ENCODE results near the gene PCBP3. TPM values are rescaled to one million over a fixed set of nuclear protein-coding genes. Genes with fewer than 3 reads are reported as not detected.
A peak's percentile ranks its signal among the peaks of the same experiment; 100 is the strongest.

PCBP3 gene
- total RNA-seq, 1 experiment from 2014 or later = 10.9 TPM

- Histone ChIP-seq H3T11ph (ENCODE audit: low read length) (no peak overlapping the region), H3K14ac (ENCODE audit: insufficient read depth, low read length) (no peak overlapping the region), H3K9me3 (ENCODE audit: control insufficient read depth, low read depth, low read length) (no peaks in the 10 kb centered on the region), H3K4me1 (ENCODE audit: insufficient read depth, low read length) (no peaks in the 10 kb centered on the region), H3K18ac (ENCODE audit: insufficient read length, low read depth, low read length) (no peak overlapping the region), H3K9ac (ENCODE audit: extremely low read depth, insufficient read length, low read length) (no peak overlapping the region), H3K4me2 (ENCODE audit: insufficient read depth, insufficient read length, low read length) (no peak overlapping the region), H2BK12ac (ENCODE audit: insufficient read length, low read depth, low read length) (no peak overlapping the region), H2AFZ (ENCODE audit: low read length) (no peak overlapping the region), H4K8ac (replicated peaks; ENCODE audit: insufficient read length, low read depth, low read length) (no peak overlapping the region), H2BK120ac (ENCODE audit: low read depth, low read length, poor library complexity, severe bottlenecking) (no peak overlapping the region), H2BK5ac (ENCODE audit: insufficient read length, low read length) (no peak overlapping the region), H4K5ac (ENCODE audit: insufficient read length, low read depth, low read length) (no peak overlapping the region), H3K27me3 (ENCODE audit: insufficient read depth, low read length) (no peaks in the 10 kb centered on the region), H3K23ac (ENCODE audit: insufficient read length, low read depth, low read length) (no peak overlapping the region), H2BK15ac (ENCODE audit: low read depth, low read length) (no peak overlapping the region), H3K27ac (ENCODE audit: insufficient read length, low read depth, low read length) (no peak overlapping the region), H2AK5ac (ENCODE audit: insufficient read length, low read length) (no peak overlapping the region), H3K79me1 (ENCODE audit: insufficient read depth, low read depth, low read length, poor library complexity, severe bottlenecking) (no peaks in the 10 kb centered on the region), H4K20me1 (ENCODE audit: control insufficient read depth, insufficient read depth, insufficient read length) (no peaks in the 10 kb centered on the region), H3K23me2 (ENCODE audit: insufficient read length, low read depth, low read length, poor library complexity, severe bottlenecking) (no peaks in the 10 kb centered on the region), H2BK20ac (ENCODE audit: low read depth, low read length, poor library complexity, severe bottlenecking) (no peak overlapping the region), H3K56ac (ENCODE audit: insufficient read length, low read depth, low read length) (no peak overlapping the region), H3K4ac (ENCODE audit: low read depth, low read length) (no peak overlapping the region), H3K79me2 (ENCODE audit: insufficient read depth, low read length) (peaks cover 2% of the 10 kb centered on the region; the same call in 1 of the 2 replicates), H4K91ac (ENCODE audit: insufficient read length, low read depth, low read length) (no peak overlapping the region)
- TF ChIP-seq, protein P1, sequence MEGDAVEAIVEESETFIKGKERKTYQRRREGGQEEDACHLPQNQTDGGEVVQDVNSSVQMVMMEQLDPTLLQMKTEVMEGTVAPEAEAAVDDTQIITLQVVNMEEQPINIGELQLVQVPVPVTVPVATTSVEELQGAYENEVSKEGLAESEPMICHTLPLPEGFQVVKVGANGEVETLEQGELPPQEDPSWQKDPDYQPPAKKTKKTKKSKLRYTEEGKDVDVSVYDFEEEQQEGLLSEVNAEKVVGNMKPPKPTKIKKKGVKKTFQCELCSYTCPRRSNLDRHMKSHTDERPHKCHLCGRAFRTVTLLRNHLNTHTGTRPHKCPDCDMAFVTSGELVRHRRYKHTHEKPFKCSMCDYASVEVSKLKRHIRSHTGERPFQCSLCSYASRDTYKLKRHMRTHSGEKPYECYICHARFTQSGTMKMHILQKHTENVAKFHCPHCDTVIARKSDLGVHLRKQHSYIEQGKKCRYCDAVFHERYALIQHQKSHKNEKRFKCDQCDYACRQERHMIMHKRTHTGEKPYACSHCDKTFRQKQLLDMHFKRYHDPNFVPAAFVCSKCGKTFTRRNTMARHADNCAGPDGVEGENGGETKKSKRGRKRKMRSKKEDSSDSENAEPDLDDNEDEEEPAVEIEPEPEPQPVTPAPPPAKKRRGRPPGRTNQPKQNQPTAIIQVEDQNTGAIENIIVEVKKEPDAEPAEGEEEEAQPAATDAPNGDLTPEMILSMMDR (conservative IDR thresholded peaks at IDR 0.05) = no peak
- Mint-ChIP-seq H3K36me3 (ENCODE audit: insufficient read depth in 1 of 3, low read depth in 3 of 3) (no peaks in the 10 kb centered on the region), H3K4me1 (peaks cover 12 to 14% of the 10 kb centered on the region in 2 experiments), H3K27ac (no peak overlapping the region; a peak in 1 of 7 replicates), H3K9me3 (0 out of 5 replicates have a peak, but pooled peaks cover 0 to 2% of the 10 kb centered on the region in 2 experiments), H3K4me3 (no peak overlapping the region), H3K27me3 (ENCODE audit: low read depth) (peaks cover 17% of the 10 kb centered on the region)
- WGBS (ENCODE audit: extremely low coverage, insufficient read length, low lambda C conversion rate) = no CpG with 5 or more reads among the region's 13 CpGs
- DNase-seq = peak; percentile 16
Observed at GRCh38 chr21:45618287-45618686, 25.2 kb upstream of the PCBP3 start.
